A673 (cell line): ENCODE results near the gene FCRL6.

ENCODE experiments used
- CTCF ChIP-seq: fragments of 300-800, 200-600 bp; sonication (generic); conservative IDR thresholded peaks from 2 replicates; pipeline ENCODE4 v1.5.1; 2017; ENCODE audit warnings: low read depth, mild to moderate bottlenecking, antibody characterized with exemption, low read length, moderate library complexity, mixed read lengths
- EZH2 ChIP-seq: fragments of 200-600 bp; sonication (generic); IDR thresholded peaks from 2 replicates; pipeline ENCODE4 v1.6.1; 2017; ENCODE audit warnings: borderline replicate concordance, low read depth, mild to moderate bottlenecking, mixed read lengths, antibody characterized with exemption, low read length; ENCODE audit not compliant: poor library complexity, severe bottlenecking

GRCh38 chr1:159821171-159821867, 19.2 kb downstream of the FCRL6 start:
- TF ChIP-seq CTCF: no peak
- no peak for TF ChIP-seq EZH2
